ENCODE data around the gene METTL2A.
"Not testable (repeated sequence)": the region's sequence is repeated elsewhere in the genome, so short reads cannot be mapped to it uniquely, and the experiment has no call there.

DNA sequence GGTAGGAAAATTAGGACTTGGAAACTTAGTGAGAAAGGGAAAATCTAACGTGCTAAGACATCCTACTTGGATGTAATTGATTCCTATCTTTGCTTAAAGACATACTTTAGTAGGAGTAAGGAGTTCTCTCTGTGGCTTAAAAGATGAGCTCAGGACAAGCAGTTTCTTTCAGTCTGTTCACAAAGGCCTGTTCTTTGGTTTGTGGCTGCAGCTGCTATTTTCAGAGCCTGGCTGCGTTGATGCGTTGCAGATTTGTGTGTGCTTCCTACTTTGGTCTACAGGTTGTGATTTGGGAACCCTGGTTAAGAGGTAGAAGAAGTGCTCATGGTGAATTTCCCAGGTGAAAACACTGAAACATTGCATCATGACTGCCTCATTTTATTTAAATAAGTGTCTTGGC is 30.4 kb downstream of the METTL2A start:
- not testable (repeated sequence) for TF ChIP-seq CTCF (IDR thresholded peaks at IDR 0.05 in 4 of 5, conservative IDR thresholded peaks at IDR 0.05 in 1 of 5); POLR2A (IDR thresholded peaks at IDR 0.05)

Measured in gastrocnemius medialis (tissue), 4 donors.